Ovary (tissue), 9 donors: ENCODE data around the gene SCD5. TPM values are rescaled to one million over a fixed set of nuclear protein-coding genes. Genes with fewer than 3 reads are reported as not detected.

Experiments used
- DNase-seq, 5 donors: peaks; one replicate each; pipeline ENCODE4 v3.0.0-alpha.2; 2019 to 2020
- H3K27ac ChIP-seq, 2 donors: fragments of 200-600 bp; one replicate each; pipeline versions ENCODE4 v1.5.1 to v1.8.0; 2019 to 2022
- H3K27me3 ChIP-seq: fragments of 200-600 bp; one replicate; pipeline ENCODE4 v1.8.0; 2022
- H3K36me3 ChIP-seq: fragments of 200-600 bp; sonication (generic); one replicate; pipeline ENCODE4 v1.5.1; 2019
- H3K4me1 ChIP-seq: one replicate; pipeline ENCODE4 v1.8.1; 2013; ENCODE audit warnings: mild to moderate bottlenecking, moderate library complexity; ENCODE audit not compliant: insufficient read depth
- H3K4me3 ChIP-seq: fragments of 200-600 bp; sonication (generic); one replicate; pipeline ENCODE4 v1.5.1; 2017
- H3K9me3 ChIP-seq, 2 donors: fragments of 200-600 bp in 1 of 2; sonication (generic) in 1 of 2; one replicate each; pipeline versions ENCODE4 v1.5.1 to v1.8.1; 2013 to 2019; ENCODE audit warnings: mild to moderate bottlenecking in 1 of 2, moderate library complexity in 1 of 2
- CTCF ChIP-seq, 3 donors: fragments of 450-650 bp in 2 of 3; fragments of 200-600 bp in 1 of 3; IDR thresholded peaks; one replicate each; pipeline versions ENCODE4 v1.5.1 to v1.8.0; 2016 to 2022; ENCODE audit warnings: antibody characterized with exemption in 3 of 3, mild to moderate bottlenecking in 1 of 3
- EP300 ChIP-seq: sonication (generic); formaldehyde crosslinking; IDR thresholded peaks from one replicate; pipeline ENCODE4 v1.6.1; 2017; ENCODE audit warnings: antibody characterized with exemption
- POLR2A ChIP-seq: fragments of 450-650 bp; IDR thresholded peaks from one replicate; pipeline ENCODE4 v1.6.1; 2017; ENCODE audit warnings: antibody characterized with exemption, mild to moderate bottlenecking, moderate library complexity
- WGBS, 3 donors: extraction: QIAGEN DNeasy Blood & Tissue Kit in 1 of 3; methylation state at CpG; one replicate each; pipeline versions ENCODE4 v1.1.5 to v1.1.7; 2013 to 2017; 5-methylcytosine and 5-hydroxymethylcytosine counted together
- intact Hi-C, 4 donors: fragments of 100-400 bp; cut with DNase I; formaldehyde crosslinking; loops; one replicate each; pipeline versions ENCODE4 v1.11.0 to v1.15.1; 2022 to 2023
- polyA plus RNA-seq, 2 donors: library from polyadenylated mRNA; stranded (reverse); fragments of 200-250 nt in 1 of 2; fragments of 350-450 nt in 1 of 2; fragmentation: Illumina TruSeq in 1 of 2; extraction: RNeasy Lipid Tissue Mini Kit (QIAGEN cat#74804) in 1 of 2; gene quantifications; one replicate each; pipeline ENCODE4 v1.2.3, GENCODE V29; 2013 to 2014
- total RNA-seq, 7 donors: library from RNA; depleted of rRNA in 2 of 7; stranded (reverse); fragments of >200 nt in 2 of 7; fragmentation: NEBNext Ultra II Directional in 3 of 7; extraction: Animal tissue kit (Norgen Biotek cat#: 25700) in 3 of 7; gene quantifications; one replicate each; pipeline versions ENCODE4 v1.1.0 to v1.2.4, GENCODE V29; 2016 to 2023
- donor health status: DM: no; HTN: no; CAD: no; lungs with moderate emphysema.
- donor health status: DM: no; HTN: no; CAD: no.
- donor health status: Bipolar disorder and iron deficiency.
- donor health status: DM: yes; HTN: yes; CAD: no.
- donor health status: DM: no; HTN: no; CAD: no.
- donor health status: DM: yes; HTN: yes; CAD: no.

Gene SCD5
- total and polyA plus RNA-seq, 9 donors: 96.3 to 203 (median 119) TPM

- DNase-seq: no peak
- Histone ChIP-seq H3K27ac (no peak overlapping the region), H3K9me3 (no peaks in the 10 kb centered on the region), H3K4me3 (no peak overlapping the region), H3K4me1 (peaks cover 5% of the 10 kb centered on the region), H3K36me3 (no peaks in the 10 kb centered on the region), H3K27me3 (no peaks in the 10 kb centered on the region)
- intact Hi-C loops: no loop called here
- TF ChIP-seq EP300: no peak
- no peak for TF ChIP-seq POLR2A
- TF ChIP-seq CTCF (IDR thresholded peaks at IDR 0.05): no peak
- WGBS, 3 donors: 37 to 81% (median 57%) methylated on average over 4 of the region's 4 CpGs
Measured at GRCh38 chr4:82652062-82652461, 146.5 kb downstream of the SCD5 start.

GRCh38 chr4:82650868-82651267, 147.7 kb downstream of the SCD5 start:
- Histone ChIP-seq H3K27me3 (no peaks in the 10 kb centered on the region), H3K27ac (no peak overlapping the region), H3K4me1 (peaks cover 5% of the 10 kb centered on the region), H3K4me3 (no peak overlapping the region), H3K36me3 (no peaks in the 10 kb centered on the region), H3K9me3 (no peaks in the 10 kb centered on the region)
- intact Hi-C loops: no loop called here
- TF ChIP-seq EP300 (no peak), CTCF (IDR thresholded peaks at IDR 0.05) (no peak), POLR2A (no peak)
- DNase-seq: no peak

GRCh38 chr4:82648356-82648755, 150.2 kb downstream of the SCD5 start:
- peaks cover 5% of the 10 kb centered on the region for H3K4me1 ChIP-seq
- DNase-seq: no peak
- H3K27me3 ChIP-seq: no peaks in the 10 kb centered on the region
- TF ChIP-seq POLR2A (no peak), CTCF (IDR thresholded peaks at IDR 0.05) (no peak), EP300 (no peak)
- H3K36me3 ChIP-seq: no peaks in the 10 kb centered on the region
- H3K27ac ChIP-seq: no peak overlapping the region
- H3K9me3 ChIP-seq: no peaks in the 10 kb centered on the region
- WGBS, 3 donors: 57 to 64% (median 63%) methylated on average over 3 of the region's 3 CpGs
- intact Hi-C loops: no loop called here
- H3K4me3 ChIP-seq: no peak overlapping the region

- Histone ChIP-seq H3K4me1 (peaks cover 6% of the 10 kb centered on the region), H3K27me3 (no peaks in the 10 kb centered on the region), H3K36me3 (no peaks in the 10 kb centered on the region), H3K27ac (no peak overlapping the region), H3K4me3 (no peak overlapping the region), H3K9me3 (no peaks in the 10 kb centered on the region)
- 59 to 77% (median 65%) methylated on average over 5 of the region's 5 CpGs for WGBS, 3 donors
- TF ChIP-seq POLR2A: no peak
- TF ChIP-seq CTCF (IDR thresholded peaks at IDR 0.05): no peak
- TF ChIP-seq EP300: no peak
- intact Hi-C loops: no loop called here
- DNase-seq: no peak
Measured at GRCh38 chr4:82645936-82646565, 152.5 kb downstream of the SCD5 start.
